ACHN (cell line): ENCODE results near the gene RBM11.
A peak's percentile ranks its signal among the peaks of the same experiment; 100 is the strongest.
"Not testable (repeated sequence)": the region's sequence is repeated elsewhere in the genome, so short reads cannot be mapped to it uniquely, and the experiment has no call there.

Experiments
- DNase-seq: peaks from one replicate; pipeline ENCODE4 v3.0.0-alpha.2; 2015
- in situ Hi-C: cut with HindIII; loops from 2 replicates; pipeline ENCODE4 v1.10.0; 2017; ENCODE audit warnings: low sequenced_read_pairs, low pct_ligation_motif_present, low pct_unique_long_range_greater_than_20kb

RBM11 gene, protein sequence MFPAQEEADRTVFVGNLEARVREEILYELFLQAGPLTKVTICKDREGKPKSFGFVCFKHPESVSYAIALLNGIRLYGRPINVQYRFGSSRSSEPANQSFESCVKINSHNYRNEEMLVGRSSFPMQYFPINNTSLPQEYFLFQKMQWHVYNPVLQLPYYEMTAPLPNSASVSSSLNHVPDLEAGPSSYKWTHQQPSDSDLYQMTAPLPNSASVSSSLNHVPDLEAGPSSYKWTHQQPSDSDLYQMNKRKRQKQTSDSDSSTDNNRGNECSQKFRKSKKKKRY

DNA sequence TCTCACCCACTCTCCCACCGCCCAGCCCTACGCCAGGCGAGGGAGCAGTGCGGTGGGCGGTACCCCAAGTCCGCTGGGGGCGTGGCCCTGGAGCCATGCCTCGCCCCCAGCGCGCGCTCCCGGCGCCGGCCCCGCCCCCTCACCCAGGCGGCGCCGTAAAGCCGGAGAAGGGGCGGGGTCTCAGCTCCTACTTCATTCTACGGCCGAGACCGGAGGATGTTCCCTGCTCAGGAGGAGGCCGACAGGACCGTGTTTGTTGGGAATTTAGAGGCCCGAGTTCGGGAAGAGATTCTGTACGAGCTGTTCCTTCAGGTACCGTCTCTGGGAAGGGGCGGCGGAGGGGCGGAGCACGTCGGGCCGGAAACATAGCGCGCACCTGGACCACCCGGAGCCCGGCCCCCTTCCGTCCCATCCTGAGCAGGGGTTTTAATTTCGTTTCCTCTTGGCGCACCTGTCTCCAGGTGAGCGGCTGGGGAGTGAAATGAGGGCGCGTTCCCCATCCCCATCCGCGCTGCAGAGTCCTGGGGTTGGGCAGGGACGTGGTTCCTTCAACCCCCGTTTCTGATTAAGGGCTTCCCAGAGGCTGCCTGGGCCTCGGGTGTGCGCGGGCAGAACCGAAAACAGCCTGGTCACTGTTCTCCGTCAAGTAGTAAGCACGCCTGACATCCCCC lies at the start of gene RBM11:
TSS of gene RBM11 (plus strand) at position 187 of the 671 bp plus-strand sequence. CDS start at position 217, 30 bp downstream.
- in situ Hi-C loops, result no loop called here
- DNase-seq, result peak; percentile 69

DNA sequence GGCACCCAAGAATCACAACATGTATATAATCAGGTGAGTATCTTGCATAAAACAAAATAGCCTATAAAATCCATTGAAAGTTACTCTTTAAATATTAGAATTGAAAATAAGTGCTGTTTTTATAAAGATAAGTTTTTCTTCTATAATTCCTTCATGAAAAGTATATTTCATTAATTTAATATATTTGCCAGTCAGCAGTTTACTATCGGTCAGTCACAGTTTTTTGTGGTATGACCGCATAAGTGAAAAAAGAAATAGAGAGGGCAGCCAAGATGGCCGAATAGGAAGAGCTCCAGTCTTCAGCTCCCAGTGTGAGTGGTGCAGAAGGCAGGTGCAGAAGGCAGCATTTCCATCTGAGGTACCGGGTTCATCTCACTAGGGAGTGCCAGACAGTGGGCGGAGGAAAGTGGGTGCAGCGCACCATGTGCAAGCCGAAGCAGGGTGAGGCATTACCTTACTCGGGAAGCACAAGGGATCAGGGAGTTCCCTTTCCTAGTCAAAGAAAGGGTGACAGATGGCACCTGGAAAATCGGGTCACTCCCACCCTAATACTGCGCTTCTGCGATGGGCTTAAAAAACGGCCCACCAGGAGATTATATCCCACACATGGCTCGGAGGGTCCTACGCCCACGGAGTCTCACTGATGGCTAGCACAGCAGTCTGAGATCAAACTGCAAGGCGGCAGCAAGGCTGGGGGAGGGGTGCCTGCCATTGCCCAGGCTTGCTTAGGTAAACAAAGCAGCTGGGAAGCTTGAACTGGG lies 49.3 kb upstream of the RBM11 start:
- in situ Hi-C loops, DNase-seq: not testable (repeated sequence)

DNA sequence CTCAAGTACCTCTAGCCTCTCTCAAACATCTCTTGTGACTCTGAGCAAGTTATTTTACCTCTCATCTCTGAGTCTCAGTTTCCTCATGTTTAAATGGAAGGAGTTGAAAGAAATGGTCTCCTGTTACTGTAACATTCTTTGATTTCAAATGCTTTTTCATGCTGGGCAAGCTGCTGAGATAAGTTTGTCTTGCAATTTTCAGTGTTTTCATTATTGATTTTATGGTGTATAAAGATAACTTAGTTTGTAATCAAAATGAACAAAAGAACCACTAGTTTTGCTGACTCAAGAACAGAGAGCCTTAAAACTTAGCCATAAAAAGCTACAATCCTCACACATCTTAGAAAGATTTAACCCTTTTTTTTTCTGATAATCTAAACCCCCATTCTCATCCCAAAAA lies 9.7 kb upstream of the RBM11 start:
- no peak for DNase-seq

DNA sequence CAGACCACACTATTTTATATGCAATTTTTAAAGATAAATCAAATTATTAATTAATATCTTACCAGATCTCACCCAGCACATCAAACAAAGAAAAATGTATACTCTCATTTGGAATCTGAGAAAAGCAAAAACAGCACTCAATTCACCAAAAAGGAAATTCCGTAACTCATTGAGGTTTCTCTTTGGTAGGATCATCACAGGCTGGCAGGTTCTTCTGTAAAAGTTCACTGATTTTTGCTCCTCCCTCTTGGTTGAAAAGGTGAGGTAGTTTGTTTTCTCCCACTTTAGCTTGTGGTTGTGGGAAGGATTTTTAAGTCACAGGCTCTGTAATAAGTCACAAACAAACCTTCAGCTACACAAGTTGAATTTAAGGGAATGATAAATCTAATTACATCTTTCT lies 5.2 kb upstream of the RBM11 start, which contains the start of gene LIPI:
TSS of gene LIPI (minus strand) at position 218 of the 400 bp plus-strand sequence. CDS start at position 108, 110 bp downstream.
- in situ Hi-C loops, result no loop called here
- DNase-seq, result no peak

More for the DNA sequence above, 9.7 kb upstream of the RBM11 start:
- in situ Hi-C loops, result no loop called here

DNA sequence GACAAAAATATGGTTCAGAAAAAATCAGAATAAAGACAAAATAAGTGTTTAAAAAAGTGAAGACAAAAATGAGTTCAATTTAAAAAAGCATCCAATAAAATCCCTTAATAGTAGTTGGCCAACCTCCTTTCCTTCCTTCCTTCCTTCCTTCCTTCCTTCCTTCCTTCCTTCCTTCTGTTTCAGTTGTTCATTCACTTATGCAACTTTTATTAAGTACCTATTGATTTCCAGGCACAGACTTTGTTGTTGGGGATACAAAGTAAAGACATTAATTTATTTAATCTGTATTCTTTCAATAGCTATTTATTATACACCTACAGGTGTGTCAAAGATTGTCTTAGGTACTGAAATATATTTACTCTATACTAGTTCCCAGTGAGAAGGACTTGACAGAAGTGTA lies 2.8 kb upstream of the RBM11 start:
- no peak for DNase-seq
- in situ Hi-C loops, result no loop called here

DNA sequence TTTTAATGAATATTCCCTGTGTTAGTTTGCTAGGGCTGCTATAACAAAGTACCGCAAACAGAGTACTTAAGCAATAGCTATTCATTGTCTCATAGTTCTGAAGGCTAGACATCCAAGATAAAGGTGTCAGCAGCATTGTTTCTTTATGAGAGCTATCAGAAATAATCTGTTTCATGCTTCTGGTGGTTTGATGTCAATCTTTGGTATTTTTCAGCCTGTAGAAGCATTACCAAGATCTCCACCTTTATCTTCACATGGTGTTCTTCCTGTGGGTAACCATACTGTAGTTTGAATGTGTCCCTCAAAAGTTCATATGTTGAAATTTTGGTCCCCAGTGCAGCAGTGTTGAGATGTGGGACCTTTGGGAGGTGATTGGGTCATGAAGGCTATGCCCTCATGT lies 7.4 kb downstream of the RBM11 start:
- in situ Hi-C loops, result no loop called here
- no peak for DNase-seq

DNA sequence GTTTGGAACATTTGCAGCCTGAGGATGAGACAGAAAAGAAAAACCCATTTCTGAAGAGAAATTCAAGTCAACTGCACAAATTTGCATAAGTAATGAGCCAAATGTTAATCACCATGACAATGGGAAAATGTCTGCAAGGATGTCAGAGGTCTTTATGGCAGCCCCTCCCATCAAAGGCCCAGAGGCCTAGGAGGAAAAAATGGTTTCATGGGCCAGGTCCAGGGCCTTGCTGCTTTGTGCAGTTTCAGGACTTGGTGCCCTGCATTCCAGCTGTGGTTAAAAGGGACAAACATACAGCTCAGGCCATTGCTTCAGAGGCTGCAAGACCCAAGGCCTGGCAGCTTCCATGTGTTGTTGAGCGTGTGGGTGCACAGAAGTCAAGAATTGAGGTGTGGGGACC lies 13.4 kb downstream of the RBM11 start:
- in situ Hi-C loops, result no loop called here
- DNase-seq, result no peak

DNA sequence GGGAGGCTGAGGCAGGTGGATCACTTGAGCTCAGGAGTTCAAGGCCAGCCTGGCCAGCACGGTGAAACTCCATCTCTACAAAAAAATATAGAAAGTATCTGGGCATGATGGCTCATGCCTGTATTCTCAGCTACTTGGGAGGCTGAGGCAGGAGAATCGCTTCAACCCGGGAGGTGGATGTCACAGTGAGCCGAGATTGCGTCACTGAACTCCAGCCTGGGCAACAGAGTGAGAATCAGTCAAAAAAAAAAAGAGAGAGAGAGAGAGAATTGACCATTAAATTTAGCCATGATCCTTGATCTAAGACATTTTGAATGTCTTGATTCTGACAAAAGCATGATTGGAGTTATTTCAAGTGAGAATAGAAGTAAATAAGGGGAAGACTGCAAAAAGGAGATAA lies 19.1 kb downstream of the RBM11 start:
- no peak for DNase-seq

DNA sequence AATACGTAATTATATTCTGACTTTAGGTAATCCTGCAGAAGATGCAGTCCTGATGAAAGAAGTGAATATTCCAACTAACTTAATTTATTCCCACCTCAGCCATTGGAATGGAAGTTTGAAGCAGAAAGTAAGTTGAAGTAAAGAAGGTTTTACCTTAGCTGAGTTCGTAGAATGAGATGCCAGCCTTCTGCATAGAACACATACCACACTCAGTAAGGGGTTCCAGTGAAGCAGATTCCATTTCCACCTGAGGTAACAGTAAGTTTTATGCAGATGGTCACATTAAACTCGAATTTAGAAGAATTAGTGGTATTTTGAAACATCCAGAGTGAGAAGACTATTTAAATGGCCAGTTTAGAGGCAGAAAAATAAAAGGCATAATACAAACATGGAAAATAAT lies 20.2 kb downstream of the RBM11 start:
- in situ Hi-C loops, result no loop called here
- no peak for DNase-seq

More for the DNA sequence above, 19.1 kb downstream of the RBM11 start:
- in situ Hi-C loops, result no loop called here

DNA sequence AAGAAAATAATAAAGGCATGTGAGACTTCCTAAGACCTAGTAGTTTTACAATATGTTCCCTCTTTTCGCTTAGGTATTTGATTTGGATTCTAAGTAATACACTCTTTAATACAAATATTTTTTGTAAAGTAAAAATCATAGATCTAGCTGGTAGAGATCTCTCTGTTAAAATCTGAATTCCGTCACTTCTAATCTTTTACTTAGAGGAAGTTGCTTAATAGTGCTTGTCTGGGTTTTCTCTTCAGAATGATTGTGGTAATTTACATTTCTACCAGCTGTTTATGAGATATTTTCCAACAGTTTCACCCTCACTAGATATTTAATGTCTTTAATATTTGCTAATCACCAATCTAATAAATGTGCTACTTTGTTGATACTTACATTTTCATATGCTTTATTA lies 23.3 kb downstream of the RBM11 start:
- DNase-seq, result no peak

DNA sequence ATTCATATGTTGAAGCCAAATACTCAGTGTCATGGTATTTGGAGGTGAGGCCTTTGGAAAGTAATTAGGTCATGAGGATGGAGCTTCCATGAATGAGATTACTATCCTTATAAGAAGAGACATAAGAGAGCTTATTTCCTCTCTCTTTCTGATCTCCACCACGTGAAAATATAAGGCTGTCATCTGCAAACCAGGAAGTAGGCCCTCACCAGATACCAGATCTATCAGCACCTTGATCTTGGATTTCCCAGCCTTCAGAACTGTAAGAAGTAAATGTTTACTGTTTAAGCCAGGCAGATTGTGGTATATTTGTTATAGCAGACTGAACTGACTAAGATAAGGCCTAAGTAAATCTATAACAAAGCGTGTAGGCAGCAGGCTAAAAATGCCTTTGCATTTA lies 25.3 kb downstream of the RBM11 start:
- in situ Hi-C loops, result no loop called here
- no peak for DNase-seq

More for the DNA sequence above, 23.3 kb downstream of the RBM11 start:
- in situ Hi-C loops, result no loop called here

DNA sequence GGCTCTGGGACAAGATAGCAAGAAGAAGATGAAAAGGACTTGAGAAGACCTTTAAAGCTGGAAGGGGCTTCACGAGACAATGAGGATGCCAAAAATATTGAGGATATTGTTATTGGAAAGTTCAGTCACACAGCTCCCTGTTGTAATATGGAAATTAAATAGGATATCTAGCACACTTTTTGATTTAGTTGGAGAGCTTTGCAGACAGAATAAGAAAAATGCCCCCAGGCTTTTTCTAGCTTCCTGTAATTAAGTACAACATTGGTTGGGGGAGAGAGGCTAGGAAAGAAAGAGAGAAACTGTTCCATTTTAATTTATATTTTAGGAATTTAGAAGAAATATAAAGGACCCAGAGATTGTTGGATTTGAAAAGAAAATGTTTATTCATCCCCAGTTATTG lies 27.5 kb downstream of the RBM11 start:
- in situ Hi-C loops, result no loop called here
- DNase-seq, result no peak

DNA sequence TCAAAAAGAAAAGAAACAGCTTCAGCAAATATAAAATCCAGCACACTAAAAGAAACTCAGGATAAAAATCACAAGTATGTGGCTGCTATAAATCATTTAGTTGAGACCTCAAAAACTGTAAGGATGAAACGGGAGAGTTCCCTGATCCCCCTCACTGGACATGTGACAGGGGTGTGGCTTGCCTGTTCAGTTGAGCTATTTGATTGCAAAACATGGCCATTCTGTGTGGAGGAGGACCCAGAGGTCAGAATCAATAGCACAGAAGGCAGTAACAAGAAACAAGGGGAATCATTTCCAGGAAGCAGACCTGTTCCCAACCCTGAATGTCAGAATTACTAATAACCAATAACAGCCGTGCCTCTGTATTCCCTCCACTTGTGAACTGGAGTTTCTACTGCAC lies 27.9 kb downstream of the RBM11 start:
- in situ Hi-C loops, result no loop called here
- no peak for DNase-seq

DNA sequence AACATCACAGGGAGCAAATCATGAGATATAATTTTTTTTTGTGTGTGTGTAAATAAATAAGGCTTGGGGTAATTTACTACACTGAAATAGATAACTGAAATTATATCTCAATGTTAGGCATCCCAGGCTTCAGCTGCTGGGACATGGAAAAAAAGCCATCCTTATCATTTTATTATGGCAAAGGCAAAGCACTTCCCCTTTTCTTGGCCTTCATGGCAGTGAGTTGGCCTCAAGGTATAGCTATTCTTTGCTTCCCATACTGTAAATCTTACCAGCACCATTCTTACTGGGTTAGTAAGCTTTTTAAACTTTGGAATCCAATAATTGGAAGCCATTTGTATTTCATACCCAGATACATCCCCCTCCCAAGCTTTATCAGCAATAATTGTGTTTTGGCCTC lies 29.0 kb downstream of the RBM11 start:
- no peak for DNase-seq
- in situ Hi-C loops, result no loop called here

DNA sequence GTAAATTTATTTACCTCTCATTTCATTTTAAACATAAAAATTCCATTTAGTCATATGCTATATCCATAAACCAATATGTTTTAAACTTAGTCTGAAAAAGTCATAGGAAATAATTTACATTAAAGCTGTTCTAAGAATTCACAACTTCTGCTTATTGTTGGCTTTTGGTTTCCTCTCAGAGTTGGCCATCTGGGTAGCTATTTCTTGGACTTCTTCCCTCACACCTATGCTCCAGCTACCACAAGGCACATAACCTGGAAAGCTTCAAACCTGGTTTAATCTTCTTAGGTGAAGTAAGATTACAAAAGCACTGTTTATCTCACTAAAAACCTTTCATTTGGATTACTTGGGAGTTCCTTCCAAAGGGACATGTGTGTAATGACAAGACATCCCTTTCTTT lies 29.8 kb downstream of the RBM11 start:
- in situ Hi-C loops, result no loop called here

DNA sequence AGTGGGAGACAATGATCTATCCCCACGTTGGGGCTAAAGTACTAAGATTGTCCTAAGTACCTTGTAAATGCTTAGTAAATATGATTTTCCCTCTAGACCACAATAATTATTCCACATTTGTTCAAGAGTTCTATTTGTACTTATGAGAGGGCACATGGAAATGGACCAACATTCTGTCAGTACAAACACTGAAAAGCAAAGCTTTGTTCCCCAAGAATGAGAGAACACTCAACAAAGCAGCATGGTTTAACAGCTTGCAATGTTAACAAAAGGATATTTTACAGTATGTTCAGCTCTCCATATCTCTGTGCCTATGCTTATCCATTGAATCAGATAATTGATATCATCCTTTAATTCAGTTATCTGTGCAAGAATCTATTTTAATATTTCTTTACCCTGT lies 35.4 kb downstream of the RBM11 start:
- DNase-seq, result no peak
- in situ Hi-C loops, result no loop called here

More for the DNA sequence above, 29.8 kb downstream of the RBM11 start:
- no peak for DNase-seq

DNA sequence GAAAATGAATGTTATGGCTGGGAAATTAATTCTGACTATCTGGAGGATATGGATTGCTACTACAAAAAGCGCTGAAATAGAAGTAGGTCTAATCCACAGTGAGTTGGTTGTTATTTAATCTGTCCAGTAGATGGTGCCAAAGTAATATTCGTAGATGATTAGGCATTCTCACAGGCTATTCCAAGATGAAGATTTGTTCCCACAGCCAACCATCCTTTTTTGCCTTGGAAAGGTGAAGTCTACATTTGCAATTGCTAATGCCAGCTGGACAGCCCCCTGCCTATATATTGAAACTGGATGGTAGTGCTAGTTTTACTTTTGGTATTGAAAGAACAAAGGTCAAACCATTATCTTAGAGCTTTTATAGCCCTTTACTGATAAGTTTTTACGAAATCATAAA lies 43.8 kb downstream of the RBM11 start:
- peak; percentile 49 for DNase-seq
- in situ Hi-C loops, result no loop called here

DNA sequence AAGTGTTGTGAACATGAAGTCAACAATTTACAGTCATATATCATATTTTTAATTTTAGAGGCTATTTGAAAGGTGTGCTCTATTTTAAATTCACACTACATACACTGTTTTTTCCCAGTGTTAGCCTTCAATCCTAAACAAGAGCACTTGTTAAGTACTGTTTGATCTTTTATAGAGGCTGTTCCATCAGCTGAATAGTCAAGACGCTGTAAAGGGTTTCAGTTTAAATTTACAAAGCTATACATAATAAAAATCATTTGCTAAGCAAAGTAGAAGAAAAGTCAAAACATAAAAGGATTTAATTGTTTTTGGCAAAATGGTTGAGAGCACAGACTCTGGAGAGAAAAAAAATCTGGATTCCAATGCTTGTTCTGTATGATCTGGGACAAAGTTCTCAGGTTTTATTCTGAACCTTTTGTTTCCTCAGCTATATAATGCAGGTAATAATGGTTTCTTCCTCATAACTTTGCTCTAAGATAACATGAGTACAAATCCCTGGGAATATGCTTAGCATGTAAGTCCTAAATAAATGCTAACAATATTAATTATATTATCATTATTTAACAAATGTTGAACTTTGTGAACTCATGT lies 44.3 kb downstream of the RBM11 start:
- no peak for DNase-seq
- in situ Hi-C loops, result no loop called here

DNA sequence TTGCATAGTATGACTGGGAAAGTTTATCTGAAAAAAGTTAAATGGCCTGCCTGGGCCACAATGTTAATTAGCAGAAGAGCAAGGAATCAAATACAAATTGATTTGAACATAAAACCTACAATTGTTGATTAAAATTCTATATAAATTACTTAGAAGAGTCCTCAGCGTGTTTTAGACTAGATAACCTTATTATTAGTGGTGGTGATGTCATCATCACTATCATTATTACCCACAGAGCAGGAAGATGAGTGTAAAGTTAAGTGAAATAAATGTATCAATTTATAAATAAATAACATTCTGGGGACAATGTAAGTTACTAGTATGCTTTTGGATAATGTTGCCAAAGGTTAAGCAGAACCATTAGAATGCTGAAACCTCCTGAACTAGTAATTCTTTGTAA lies 46.1 kb downstream of the RBM11 start:
- in situ Hi-C loops, result no loop called here

More for the DNA sequence above, 46.1 kb downstream of the RBM11 start:
- DNase-seq, result no peak
